HepG2 (cell line): ENCODE results near the gene ADCY7. TPM values are rescaled to one million over a fixed set of nuclear protein-coding genes. Genes with fewer than 3 reads are reported as not detected.

Experiments
- MTA3 ChIP-seq: sonication (generic); formaldehyde crosslinking; IDR thresholded peaks from 2 replicates; pipeline ENCODE4 v1.4.0; 2020; ENCODE audit warnings: missing genetic modification reagents
- NR2F2 ChIP-seq: IDR thresholded peaks from 2 replicates; pipeline ENCODE4 v1.6.1; 2012; ENCODE audit warnings: low read depth, inconsistent platforms, borderline replicate concordance
- ZNF263 ChIP-seq: sonication (generic); formaldehyde crosslinking; IDR thresholded peaks from 2 replicates; pipeline ENCODE4 v1.4.0; 2020; ENCODE audit warnings: missing genetic modification reagents
- ZNF567 ChIP-seq: sonication (generic); formaldehyde crosslinking; IDR thresholded peaks from 2 replicates; pipeline ENCODE4 v1.8.1; 2023; ENCODE audit warnings: mild to moderate bottlenecking, missing genetic modification reagents, borderline replicate concordance
- ZNF780A ChIP-seq: sonication (generic); formaldehyde crosslinking; IDR thresholded peaks from 2 replicates; pipeline ENCODE4 v1.8.0; 2022; ENCODE audit warnings: mild to moderate bottlenecking, missing genetic modification reagents, moderate library complexity
- polyA plus RNA-seq, 8 experiments: library from polyadenylated mRNA; depleted of rRNA in 3 of 8; stranded (reverse) in 7 of 8; unstranded in 1 of 8; fragments of >200 nt; fragmentation: Illumina TruSeq in 4 of 8; extraction: Trizol in 4 of 8; gene quantifications; 2 replicates each; pipeline versions ENCODE4 v1.2.1 to v1.2.3, GENCODE V29; 2011 to 2016; ENCODE audit warnings: low read depth in 4 of 8, missing spikeins in 1 of 8, mixed read lengths in 1 of 8; ENCODE audit not compliant: insufficient read depth in 1 of 8
- total RNA-seq, 5 experiments: library from RNA; depleted of rRNA; stranded (reverse); fragments of >200 nt; fragmentation: Illumina TruSeq; extraction: Trizol; gene quantifications; 2 replicates each; pipeline ENCODE4 v1.2.3, GENCODE V29; 2016; ENCODE audit warnings: low read depth in 1 of 5
- TF ChIP-seq, protein P1 (sequence below): sonication (generic); formaldehyde crosslinking; IDR thresholded peaks from 2 replicates; pipeline ENCODE4 v1.5.0; 2020; ENCODE audit warnings: mild to moderate bottlenecking, missing genetic modification reagents
- TF ChIP-seq, protein P2 (sequence below): sonication (generic); formaldehyde crosslinking; IDR thresholded peaks from 2 replicates; pipeline ENCODE4 v1.4.0; 2020; ENCODE audit warnings: mild to moderate bottlenecking, missing genetic modification reagents

The ADCY7 gene
- total and polyA plus RNA-seq, 2 of the 13 experiments (the other 11 are each of a cell fraction or from before 2014, with no cell fraction given), result 2.2 to 4.3 TPM

DNA sequence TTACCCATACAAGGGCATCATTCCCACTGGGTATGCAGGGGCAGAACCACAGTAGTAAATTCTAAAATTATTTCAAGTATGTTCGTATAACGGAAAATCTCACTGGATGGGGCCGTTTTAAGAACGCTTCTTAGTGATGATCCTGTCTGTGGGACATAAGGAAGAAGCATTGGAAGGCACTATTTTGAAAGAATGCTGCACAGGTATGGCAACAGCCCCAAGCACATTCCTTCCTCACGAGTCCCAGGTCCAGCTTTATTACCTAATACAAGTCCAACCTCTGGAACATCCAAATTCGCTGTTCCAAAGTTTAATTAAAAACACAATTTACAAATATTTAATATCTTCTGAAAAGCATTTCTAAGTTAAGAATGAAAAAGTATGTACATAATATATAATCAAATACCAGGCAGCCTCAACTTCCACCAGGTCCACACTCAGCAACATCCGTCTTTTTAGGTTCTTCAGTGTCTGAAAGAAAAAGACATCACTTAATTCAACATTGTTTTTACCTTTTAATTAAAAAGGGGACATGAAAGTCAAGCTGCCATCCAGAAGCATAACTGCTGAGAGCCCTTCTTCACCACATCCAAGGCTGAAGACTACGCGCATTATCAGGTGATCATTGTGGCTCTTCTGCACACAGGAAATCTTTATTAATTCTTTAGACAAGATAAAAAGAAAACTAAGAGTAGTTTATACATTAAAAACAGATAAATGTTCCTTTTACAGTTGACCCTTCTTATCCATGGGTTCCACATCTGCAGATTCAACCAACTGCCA is 52.6 kb downstream of the ADCY7 start (continued):
- TF ChIP-seq, protein P1, sequence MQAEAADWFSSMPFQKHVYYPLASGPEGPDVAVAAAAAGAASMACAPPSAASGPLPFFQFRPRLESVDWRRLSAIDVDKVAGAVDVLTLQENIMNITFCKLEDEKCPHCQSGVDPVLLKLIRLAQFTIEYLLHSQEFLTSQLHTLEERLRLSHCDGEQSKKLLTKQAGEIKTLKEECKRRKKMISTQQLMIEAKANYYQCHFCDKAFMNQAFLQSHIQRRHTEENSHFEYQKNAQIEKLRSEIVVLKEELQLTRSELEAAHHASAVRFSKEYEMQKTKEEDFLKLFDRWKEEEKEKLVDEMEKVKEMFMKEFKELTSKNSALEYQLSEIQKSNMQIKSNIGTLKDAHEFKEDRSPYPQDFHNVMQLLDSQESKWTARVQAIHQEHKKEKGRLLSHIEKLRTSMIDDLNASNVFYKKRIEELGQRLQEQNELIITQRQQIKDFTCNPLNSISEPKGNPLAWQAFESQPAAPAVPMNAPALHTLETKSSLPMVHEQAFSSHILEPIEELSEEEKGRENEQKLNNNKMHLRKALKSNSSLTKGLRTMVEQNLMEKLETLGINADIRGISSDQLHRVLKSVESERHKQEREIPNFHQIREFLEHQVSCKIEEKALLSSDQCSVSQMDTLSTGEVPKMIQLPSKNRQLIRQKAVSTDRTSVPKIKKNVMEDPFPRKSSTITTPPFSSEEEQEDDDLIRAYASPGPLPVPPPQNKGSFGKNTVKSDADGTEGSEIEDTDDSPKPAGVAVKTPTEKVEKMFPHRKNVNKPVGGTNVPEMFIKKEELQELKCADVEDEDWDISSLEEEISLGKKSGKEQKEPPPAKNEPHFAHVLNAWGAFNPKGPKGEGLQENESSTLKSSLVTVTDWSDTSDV (CRISPR knock-in tag), result no peak
- no peak for TF ChIP-seq ZNF780A (CRISPR knock-in tag)
- no peak for TF ChIP-seq ZNF567 (CRISPR knock-in tag)
- TF ChIP-seq MTA3, result no peak
- TF ChIP-seq NR2F2, result no peak
- no peak for TF ChIP-seq ZNF263 (CRISPR knock-in tag)
- TF ChIP-seq, protein P2, sequence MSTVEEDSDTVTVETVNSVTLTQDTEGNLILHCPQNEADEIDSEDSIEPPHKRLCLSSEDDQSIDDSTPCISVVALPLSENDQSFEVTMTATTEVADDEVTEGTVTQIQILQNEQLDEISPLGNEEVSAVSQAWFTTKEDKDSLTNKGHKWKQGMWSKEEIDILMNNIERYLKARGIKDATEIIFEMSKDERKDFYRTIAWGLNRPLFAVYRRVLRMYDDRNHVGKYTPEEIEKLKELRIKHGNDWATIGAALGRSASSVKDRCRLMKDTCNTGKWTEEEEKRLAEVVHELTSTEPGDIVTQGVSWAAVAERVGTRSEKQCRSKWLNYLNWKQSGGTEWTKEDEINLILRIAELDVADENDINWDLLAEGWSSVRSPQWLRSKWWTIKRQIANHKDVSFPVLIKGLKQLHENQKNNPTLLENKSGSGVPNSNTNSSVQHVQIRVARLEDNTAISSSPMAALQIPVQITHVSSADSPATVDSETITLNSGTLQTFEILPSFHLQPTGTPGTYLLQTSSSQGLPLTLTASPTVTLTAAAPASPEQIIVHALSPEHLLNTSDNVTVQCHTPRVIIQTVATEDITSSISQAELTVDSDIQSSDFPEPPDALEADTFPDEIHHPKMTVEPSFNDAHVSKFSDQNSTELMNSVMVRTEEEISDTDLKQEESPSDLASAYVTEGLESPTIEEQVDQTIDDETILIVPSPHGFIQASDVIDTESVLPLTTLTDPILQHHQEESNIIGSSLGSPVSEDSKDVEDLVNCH (CRISPR knock-in tag), result no peak
